Skin of body (tissue), 2 donors: ENCODE measurements around the gene POU2AF1. TPM values are rescaled to one million over a fixed set of nuclear protein-coding genes. Genes with fewer than 3 reads are reported as not detected.

ENCODE experiments used
- DNase-seq: peaks from one replicate; lab custom pipeline; 2025; lab: John Stamatoyannopoulos, UW
- total RNA-seq: library from RNA; depleted of rRNA; stranded (reverse); fragments of >200 nt; gene quantifications from one replicate; pipeline ENCODE4 v1.2.3, GENCODE V29; 2014

POU2AF1 gene
- total RNA-seq, 1 donor from 2014 or later, result 0.10 TPM

DNA sequence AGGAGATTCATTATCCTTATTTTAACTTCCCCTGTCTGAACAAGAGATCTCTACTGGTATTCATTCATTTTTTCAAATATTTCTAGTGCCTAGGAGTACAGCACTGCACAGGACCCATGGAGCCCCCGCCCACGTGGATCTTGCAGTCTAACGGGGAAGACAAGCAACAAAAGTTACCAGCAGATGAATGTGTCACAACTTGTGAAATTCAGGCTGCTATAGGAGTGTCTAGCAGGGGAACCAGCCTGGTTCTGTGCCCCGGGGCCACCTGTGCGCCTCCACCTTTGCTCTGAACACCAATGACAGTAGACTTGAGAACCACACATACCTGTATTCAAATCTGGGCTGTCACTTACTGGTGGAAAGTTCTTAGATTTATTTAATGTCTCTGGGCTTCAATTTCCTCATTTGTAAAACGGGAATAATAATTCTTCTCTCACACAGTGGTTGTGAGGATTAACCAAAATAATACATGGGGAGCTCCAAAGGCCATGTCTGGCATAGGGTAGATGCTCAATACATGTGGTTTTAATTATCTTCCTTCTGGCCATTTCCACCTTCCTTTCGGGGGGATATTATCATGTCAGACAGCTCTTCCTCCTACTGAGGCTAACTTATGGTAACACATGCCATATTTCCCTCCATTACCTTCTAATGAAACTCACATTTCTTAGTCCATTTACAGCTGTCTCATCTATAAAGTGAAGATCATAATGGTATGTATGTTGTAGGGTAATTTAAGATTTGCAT lies 17.8 kb downstream of the POU2AF1 start:
- no peak for DNase-seq

DNA sequence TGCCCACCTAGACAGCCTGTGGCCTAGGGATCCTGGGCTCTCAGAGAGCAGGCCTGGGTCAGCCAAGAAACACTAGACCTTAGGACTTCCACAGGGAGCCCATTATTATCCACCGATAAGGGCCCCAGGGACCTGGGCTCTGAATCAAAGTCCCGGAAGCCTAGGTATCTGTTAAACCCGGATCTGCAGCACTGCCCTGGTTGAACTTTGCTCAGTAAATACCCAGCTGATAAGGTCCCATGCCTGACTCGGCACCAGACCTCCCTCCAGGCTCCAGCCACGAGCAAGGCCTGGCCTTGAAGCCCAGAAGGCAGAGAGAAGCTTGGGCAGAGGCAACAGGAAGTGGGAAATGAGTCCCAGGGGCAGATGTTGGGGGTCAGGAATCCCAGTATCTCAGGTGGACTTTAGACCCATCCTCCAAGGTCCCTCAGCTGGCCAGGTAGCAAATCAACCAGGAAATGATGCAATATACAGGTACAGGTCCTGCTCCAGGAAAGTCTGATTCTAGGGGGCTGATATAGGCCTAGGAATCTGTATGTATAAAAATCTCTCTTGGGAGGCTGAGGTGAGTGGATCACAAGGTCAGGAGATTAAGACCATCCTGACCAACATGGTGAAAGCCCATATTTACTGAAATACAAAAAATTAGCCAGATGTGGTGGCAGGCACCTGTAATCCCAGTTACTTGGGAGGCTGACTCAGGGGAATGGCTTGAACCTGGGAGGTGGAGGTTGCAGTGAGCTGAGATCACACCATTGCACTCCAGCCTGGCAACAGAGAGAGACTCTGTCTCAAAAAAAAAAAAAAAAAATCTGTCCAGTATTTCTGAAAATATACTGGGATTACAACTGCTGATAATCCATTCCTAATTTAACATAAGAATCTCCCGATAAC lies 18.7 kb downstream of the POU2AF1 start:
- no peak for DNase-seq

DNA sequence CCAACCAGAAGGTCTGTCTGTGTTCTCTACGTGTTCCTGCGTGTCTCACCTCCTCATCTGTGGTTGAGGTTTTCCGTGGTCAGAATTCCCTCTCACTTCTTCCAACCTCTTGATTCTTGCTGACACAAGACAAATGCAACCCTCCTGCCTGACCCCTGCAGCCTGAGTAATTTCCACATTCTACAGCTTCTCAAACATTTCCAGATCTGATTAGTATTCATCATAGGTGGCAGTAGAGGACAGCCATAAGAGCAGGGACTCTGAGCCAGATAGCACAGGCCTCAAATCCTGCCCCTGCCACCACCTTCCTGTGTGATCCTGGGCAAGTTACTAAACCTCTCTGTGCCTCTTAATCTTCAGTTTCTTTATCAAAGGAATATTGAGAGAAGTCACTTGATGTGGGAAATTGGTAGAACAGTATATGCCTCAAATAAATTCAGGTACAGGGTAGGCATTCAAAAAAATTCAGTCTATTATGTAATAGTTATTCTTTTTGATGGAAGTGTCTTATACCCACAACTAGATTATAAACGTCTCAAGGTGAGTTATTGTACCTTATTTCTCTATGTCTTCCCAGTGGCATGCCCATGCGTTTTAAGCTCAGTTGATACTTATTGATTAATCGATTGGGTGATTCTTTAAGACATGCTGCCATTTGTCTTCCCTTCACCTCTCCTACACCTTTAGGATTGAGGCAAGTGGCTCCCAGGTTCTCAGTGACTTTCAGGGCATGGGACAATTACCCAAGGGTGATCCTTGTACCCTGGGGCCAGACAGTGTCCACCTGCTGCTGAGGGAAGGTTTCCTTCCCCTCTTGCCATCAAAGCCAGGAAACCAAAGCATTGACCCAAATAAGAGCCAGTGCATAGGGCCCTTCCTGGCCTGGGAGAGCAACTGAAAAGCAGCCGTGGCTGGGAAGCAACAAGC lies 19.6 kb downstream of the POU2AF1 start:
- DNase-seq, result no peak

DNA sequence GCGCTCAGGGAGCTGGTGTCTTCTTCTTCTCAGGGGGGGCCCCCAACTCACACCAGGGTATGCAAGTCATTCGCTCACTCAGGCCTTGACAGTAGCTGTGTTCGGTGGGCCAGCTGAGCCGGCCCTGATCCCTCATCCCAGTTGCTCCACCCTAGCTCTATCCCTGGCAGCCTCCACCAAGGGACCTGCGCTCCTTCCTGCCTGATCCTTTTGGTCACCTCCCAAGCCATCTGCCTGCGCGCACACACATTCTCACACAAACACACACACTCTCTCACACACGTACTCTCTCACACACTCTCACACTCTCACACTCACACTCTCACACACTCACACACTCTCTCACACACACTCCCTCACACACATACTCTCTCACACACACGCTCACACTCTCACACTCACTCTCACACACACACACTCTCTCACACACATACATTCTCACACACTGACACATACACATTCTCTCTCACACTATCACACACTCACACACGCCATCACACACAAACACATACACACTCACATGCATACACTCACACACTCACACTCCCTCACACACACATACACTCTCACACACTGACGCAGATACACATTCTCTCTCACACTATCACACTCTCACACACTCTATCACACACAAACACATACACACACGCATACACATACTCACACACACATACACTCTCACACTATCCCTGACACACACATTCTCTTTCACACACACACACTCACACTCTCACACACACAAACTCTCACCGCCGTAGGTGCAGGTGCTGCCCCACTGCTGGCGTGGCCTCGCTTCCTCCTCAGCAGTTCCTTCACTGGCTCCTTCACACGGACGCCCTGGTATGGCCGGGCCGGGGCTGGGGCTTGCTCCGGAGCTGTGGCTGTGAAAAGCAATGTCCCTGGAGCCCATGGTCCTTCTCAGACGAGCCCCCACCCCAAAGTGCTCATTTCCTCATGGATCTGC lies 20.8 kb downstream of the POU2AF1 start:
- no peak for DNase-seq

DNA sequence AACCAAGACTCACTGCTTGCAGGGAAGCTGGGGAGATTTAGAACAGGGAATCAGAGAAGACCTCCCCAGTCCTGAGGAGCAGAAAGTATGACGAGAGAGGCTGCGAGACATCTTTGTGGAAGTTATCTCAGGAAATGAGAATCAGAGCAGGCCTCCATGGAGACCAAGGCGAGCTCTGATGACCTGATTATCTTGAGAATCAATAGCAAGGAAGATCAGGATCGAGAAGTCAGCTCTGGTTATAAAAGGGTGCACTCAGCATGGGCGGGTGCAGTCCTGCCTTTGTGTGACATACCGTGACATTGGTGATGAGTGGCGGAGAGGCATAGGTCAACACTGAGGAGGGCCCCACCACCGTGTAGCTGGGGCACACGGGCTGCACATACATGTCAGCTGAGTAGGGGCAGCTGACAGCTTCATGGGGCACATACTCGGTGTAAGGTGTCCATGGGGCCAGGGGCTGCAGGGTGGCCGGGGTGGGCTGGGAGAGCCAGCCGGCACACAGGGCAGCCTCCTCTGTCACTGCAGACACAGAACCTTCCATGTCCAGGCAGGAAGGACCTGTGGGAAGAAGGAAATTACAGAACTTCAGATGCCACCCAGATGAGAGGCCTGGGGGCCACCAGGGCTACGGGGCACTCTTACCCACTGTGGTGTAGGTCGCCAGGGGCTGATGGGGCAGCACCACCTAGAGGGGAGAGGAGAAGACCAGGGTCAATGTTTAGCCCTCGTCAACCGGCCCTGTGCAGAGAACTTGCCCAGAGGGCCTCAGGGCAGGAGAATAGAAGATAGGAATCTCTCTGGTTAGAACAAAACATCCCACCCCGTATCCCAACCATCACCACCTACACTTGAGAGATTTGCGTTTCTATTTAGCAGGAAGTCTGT lies 21.7 kb downstream of the POU2AF1 start:
- no peak for DNase-seq

DNA sequence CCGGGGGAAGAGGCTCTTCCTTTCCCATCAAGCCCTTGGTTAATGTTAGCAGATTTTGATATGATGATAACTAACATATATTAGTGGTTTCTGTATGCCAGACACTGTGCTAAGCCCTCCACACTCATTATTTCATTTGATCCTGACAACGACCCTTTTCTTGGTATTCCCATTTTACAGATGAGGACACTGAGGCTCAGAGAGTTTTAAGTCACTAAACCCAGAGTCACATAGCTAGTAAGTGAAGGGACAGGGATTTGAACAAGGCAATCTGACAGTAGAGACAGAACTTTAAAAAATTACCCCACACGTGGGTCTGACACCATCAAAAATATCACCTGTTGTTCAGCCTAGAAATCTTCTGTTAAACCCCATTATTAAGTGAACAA lies 22.4 kb downstream of the POU2AF1 start:
- DNase-seq, result no peak

DNA sequence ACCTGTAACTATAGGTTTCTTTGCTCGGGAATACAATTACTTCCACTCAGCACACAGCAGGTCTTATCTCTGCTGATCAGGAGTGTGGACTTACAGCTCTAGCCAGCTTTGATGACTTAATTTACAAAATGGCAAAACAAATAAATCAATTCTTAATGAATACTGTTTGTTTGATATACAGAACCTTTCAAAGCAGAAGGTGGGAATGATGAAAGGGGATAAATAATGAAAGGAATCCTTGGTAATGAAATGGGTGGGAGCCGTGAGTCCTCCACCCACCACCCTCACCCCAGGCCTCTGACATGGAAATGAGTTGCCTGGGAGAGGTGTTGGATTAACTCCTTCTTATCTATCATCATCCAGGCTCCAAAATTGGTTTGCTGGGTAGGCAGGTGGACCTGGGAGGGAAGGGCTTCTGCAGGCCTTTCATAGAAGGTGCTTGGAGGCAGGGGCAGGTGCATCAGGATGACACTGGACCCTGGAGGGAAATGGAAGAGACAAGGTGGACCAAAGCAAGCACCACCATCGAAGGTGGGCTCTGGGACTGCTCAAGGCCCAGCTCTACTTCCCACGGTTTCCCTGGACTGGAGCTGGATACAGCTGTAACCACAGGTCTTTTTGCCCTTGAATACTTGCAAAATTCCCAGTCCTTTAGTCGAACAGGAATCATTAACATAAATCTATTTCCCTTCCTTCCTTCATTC lies 23.0 kb downstream of the POU2AF1 start:
- no peak for DNase-seq

DNA sequence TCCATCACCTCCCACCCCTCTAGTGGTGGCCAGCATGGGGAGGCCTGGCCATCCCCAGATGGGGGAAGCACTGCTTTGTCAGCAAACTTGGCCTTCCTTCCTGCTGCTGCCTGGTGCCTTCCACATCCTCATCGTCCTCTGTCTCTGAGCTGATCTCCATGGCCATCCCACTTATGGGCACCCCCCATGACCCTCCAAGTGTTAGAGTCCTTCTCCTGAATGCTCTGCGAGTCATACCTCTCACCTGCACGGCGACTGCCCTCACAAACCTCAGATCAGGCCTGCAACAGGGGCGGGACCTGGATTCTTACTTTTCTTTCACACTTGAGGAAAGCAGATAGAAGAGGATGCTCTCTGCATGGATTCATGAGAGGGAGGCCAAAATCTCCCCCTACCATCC lies 24.0 kb downstream of the POU2AF1 start:
- no peak for DNase-seq

DNA sequence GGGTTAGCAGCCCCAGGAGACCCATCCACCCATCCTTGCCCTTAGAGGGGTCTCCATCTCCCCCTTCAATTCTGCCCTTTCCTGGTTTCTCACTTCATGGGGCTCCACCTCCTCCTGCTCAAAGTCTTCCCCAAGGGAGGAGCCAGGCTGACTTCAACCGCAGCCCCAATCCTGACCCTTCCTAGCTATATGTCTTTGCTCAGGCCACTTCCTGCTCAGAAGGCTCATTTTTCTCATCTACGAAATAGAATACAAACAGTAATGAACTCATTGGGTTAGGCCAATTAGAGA lies 24.5 kb downstream of the POU2AF1 start:
- DNase-seq, result no peak

DNA sequence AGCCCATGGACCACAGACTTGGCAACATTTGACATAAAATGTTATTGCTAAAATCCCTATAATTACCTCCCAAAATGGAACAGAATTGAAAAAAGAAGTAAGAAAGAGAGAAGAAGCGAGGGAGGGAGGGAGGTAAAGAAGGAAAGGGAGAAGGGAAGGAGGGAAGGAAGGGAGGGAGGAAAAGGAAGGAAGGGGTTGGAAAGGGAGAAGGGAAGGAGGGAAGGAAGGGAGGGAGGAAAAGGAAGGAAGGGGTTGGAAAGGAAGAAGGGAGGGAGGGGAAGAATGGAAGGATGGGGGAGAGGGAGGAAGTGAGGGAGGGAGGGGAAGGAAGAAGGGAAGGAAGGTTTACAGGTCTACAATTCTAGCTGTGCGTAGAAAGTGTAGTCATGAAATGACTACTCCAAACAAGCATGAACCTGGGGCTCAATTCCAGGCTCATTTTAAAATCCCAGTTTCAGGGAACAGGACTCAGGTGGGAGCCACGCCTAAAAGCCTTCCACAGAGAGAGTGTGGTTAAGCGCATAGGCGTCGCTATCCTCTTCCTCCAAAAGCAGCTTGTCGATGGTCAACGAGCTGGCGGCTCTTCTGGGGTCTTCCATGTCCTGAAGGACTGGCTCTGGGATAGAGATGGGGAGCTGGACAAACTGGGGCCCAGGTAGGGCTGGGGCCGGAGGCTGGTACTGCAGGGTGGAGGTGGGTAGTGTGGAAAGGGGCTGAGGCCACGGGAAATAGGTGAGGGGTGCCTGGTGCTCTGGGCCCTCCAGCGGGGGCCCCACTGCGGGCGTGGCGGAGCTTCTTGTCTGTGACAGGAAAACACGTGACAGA lies 25.1 kb downstream of the POU2AF1 start:
- no peak for DNase-seq

DNA sequence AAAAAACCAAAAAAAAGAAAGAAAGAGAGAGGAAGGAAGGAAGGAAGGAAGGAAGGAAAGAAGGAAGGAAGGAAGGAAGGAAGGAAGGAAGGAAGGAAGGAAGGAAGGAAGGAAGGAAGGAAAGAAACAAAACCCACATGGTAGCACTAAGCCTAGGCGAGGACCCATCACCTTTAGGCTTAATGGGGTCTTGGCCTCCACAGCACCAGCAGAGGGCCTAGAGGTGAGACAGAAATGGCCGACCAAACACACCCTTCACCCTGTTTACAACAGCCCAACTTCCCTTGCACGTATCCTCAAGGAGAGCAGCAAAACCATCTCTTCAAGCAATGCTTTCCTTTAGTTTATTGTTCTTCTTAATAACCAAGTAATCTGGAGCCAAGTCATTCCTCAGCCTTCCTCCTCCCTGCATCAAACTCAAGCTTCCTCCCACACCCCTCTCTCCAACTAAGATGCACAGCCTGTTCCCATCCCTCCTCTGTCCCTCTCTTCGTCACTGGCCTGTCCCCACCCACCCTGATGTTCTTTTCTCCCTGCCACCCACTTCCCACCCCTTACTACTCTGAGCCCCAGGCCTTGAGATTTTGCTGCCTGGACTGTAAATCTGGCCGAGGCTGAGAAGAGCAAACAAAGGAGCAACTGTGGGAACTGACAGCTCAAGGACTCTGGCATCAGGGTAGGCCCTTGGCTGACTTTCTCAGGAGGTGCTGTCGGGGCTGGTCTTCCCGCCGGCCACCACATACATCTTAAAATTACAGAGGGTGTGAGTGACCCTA lies 26.0 kb downstream of the POU2AF1 start:
- no peak for DNase-seq

DNA sequence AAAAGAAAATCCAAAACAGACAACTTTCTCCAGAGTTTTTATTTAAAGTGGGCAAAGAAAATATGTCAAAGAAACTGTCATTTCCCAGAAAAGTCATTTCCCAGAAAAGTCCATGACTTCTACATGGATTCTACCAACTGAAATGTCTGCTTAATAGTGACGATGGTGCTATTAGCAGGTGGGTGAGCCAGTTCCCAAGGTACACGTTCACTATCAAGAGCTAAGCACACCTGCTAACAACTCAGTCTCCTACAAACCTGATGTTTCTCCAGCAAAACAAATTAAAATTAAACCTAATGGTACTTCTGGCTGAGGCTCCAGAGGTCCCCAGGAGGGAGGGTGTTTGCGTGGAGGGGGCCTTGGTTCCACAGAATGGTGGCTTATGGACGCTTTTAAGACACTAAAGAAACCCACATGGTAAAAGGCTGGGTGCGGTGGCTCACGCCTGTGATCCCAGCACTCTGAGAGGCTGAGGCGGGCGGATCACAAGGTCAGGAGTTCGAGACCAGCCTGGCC lies 26.8 kb downstream of the POU2AF1 start:
- DNase-seq, result no peak

DNA sequence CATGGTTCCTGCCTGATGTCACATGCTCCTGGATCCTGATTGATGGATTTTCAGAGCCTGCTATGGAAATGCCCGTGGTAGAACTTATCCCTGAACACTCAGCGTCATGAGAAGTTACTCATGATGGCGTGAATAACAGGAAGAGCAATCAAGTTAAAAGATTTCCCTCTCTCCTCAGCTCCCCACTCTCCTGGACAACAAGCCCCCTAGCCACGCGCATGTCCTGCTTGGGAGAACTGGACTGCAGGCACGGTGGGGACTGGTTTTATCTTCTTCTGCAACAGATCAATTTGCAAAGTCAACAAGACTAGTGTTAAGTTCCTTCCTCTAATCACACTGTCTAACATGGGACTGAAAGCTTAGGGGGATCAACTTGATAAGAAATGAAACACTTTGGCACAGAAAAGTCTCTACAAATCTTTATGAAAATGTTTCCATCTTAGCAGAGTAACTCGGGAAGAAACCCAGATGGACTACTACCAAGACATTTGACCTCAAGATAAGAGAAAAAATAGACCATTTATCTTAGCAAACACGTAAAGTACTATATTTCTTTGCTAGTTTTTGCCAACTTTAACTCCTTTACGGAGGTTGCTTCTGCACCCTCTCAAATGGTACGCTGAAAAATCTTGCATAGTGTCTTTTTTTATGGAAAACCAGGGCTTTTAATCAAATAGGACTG lies 27.6 kb downstream of the POU2AF1 start:
- no peak for DNase-seq

DNA sequence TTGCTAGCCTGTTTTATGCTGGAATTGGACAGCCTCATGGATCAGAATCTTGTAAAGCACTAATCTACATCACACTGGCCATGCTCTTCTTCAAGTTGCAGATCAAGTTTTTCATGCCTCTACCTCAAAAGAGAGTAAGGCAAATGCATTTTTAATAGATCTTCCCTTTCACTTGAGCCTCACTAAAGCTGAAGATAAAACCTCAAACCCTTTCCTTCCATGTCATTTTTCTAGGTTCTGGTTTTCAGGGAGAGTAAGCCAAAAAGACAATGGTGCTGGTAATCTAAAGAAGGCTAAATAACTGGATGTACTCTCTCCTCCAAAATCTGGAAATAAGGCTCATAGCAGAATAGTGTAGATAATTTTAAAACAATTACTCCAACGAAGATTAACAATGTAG lies 28.3 kb downstream of the POU2AF1 start:
- DNase-seq, result no peak

DNA sequence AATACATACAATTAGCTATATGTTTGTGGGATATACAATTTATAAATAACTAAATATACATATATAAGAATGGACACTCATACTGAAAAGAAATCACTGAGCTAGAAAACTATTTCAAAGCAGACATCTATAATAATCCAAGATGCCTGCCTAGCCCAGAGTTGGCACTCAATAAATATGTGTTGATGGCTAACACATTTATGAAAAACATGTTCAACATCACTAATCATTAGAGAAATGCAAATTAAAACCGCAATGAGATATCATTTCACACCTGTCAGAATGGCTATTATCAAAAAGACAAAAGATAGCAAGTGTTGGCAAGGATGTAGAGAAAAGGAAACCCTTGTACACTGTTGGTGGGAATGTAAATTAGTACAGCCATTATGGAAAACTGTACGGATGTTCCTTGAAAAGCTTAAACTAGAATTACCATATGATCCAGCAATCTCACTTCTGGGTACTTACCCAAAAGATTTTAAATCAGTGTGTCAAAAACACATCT lies 29.8 kb downstream of the POU2AF1 start:
- DNase-seq, result no peak

DNA sequence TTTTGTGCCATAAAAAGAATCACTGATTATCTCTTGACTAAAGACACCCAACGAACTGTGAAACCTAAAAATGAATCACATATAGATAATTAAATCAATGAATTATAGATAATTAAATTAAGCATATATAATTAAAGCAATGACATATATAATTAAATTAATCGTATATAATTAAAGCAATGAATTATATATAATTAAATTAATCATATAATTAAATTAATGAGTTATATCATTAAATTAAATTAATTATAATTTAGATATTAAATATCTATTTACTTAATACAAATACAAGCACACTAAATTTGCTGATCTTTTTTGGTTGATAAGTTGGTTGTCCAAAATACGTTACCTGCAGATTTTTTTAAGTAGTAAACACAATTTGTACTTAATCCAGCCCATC lies 30.9 kb downstream of the POU2AF1 start:
- no peak for DNase-seq
